ENCODE results near the gene STARD10. TPM values are rescaled to one million over a fixed set of nuclear protein-coding genes. Genes with fewer than 3 reads are reported as not detected.

Gene STARD10
- total and polyA plus RNA-seq, 9 of the 15 experiments (the other 6 are each of a cell fraction or from before 2014, with no cell fraction given): 0.15 to 52.9 (median 32.3) TPM

GRCh38 chr11:72813740-72814285 is 20.0 kb upstream of the STARD10 start (continued):
- TF ChIP-seq ETV1 (tag; conservative IDR thresholded peaks at IDR 0.05; ENCODE audit: low read depth) (no peak), ARID2 (IDR thresholded peaks at IDR 0.05) (no peak), ZFP36 (IDR thresholded peaks at IDR 0.05; ENCODE audit: low read depth, low read length, partially characterized antibody) (no peak), CLOCK (CRISPR knock-in tag; IDR thresholded peaks at IDR 0.05; ENCODE audit: borderline replicate concordance) (no peak), TCF3 (CRISPR knock-in tag; IDR thresholded peaks at IDR 0.05) (peak; percentile 63), SMARCA4 (IDR thresholded peaks at IDR 0.05) (0 out of 2 replicates have a peak, but pooled peaks have one; percentile 43), AFF1 (IDR thresholded peaks at IDR 0.05; ENCODE audit: low read depth in 1 of 2, partially characterized antibody in 2 of 2) (no peak), ZNF668 (CRISPR knock-in tag; IDR thresholded peaks at IDR 0.05) (no peak), ZNF561 (CRISPR knock-in tag; conservative IDR thresholded peaks at IDR 0.05) (no peak), CEBPB (tag; IDR thresholded peaks at IDR 0.05) (no peak), ZKSCAN3 (CRISPR knock-in tag; IDR thresholded peaks at IDR 0.05) (no peak), ZNF23 (CRISPR knock-in tag; IDR thresholded peaks at IDR 0.05) (no peak), SMAD1 (IDR thresholded peaks at IDR 0.05; ENCODE audit: low read depth, low read length, partially characterized antibody) (peak; percentile 33), SIN3A (IDR thresholded peaks at IDR 0.05; ENCODE audit: borderline replicate concordance in 2 of 2, control insufficient read depth in 1 of 2, low read depth in 2 of 2, low read length in 2 of 2) (peak in 1 of 2 experiments; percentile 56; a peak in 1 of 4 replicates), SMARCB1 (IDR thresholded peaks at IDR 0.05; ENCODE audit: insufficient read length, low read depth) (no peak), SMAD2 (IDR thresholded peaks at IDR 0.05; ENCODE audit: low read depth, low read length) (no peak), HLTF (IDR thresholded peaks at IDR 0.05) (no peak), ZNF232 (CRISPR knock-in tag; IDR thresholded peaks at IDR 0.05) (no peak), ZNF444 (CRISPR knock-in tag; IDR thresholded peaks at IDR 0.05) (no peak), FOXP1 (CRISPR knock-in tag; IDR thresholded peaks at IDR 0.05) (no peak), SREBF1 (IDR thresholded peaks at IDR 0.05; ENCODE audit: borderline replicate concordance, low read depth, low read length) (no peak)

Data from K562 (cell line).